HEK293 (cell line): Measurements from ENCODE around the gene SLC41A1.

Experiments used
- CTCF ChIA-PET: fragments of 350-600 bp; formaldehyde crosslinking; extraction: SDS; loops from one replicate; lab custom pipeline; 2021; ENCODE audit warnings: antibody characterized with exemption; lab: Yijun Ruan, JAX
- POLR2A ChIA-PET: fragments of 300-600 bp; formaldehyde crosslinking; extraction: SDS; loops from one replicate; lab custom pipeline; 2020; ENCODE audit warnings: antibody characterized with exemption, inconsistent platforms; lab: Yijun Ruan, JAX
- H3K27ac ChIP-seq: fragments of 200-500 bp; sonication (Bioruptor generic); 2 replicates; pipeline ENCODE4 v1.5.1; 2014; ENCODE audit warnings: low read depth, low read length, control low read depth, inconsistent platforms; ENCODE audit errors: extremely low read depth
- H3K36me3 ChIP-seq, 2 experiments: fragments of 200-500 bp in 1 of 2; sonication (Bioruptor generic) in 1 of 2; 1 replicate in 1 of 2; 2 replicates in 1 of 2; pipeline ENCODE4 v1.5.1; 2014 to 2017; ENCODE audit warnings: inconsistent platforms in 2 of 2, low read length in 2 of 2; ENCODE audit not compliant: control insufficient read depth in 2 of 2, insufficient read depth in 1 of 2
- H3K4me1 ChIP-seq: fragments of 200-500 bp; sonication (Bioruptor generic); 2 replicates; pipeline ENCODE4 v1.5.1; 2014; ENCODE audit warnings: mild to moderate bottlenecking, low read length, inconsistent platforms; ENCODE audit not compliant: control insufficient read depth, insufficient read depth
- H3K4me3 ChIP-seq: 2 replicates; pipeline ENCODE4 v1.5.1; 2011; ENCODE audit warnings: low read depth, mild to moderate bottlenecking, control low read depth, low read length, moderate library complexity
- H3K9me3 ChIP-seq: fragments of 200-500 bp; sonication (Bioruptor generic); 2 replicates; pipeline ENCODE4 v1.5.1; 2014; ENCODE audit warnings: low read depth, low read length, inconsistent platforms; ENCODE audit not compliant: control insufficient read depth, insufficient read depth
- IKZF3 ChIP-seq: fragments of 450-650 bp; IDR thresholded peaks from 2 replicates; pipeline ENCODE4 v1.5.0; 2018; ENCODE audit warnings: missing biosample characterization, mild to moderate bottlenecking, missing genetic modification characterization, moderate library complexity
- KLF1 ChIP-seq: fragments of 450-650 bp; formaldehyde crosslinking; IDR thresholded peaks from 2 replicates; pipeline ENCODE4 v1.5.1; 2016; ENCODE audit warnings: missing biosample characterization, missing genetic modification characterization
- KLF7 ChIP-seq: fragments of 450-650 bp; formaldehyde crosslinking; IDR thresholded peaks from 2 replicates; pipeline ENCODE4 v1.5.1; 2016; ENCODE audit warnings: missing biosample characterization, missing genetic modification characterization, borderline replicate concordance
- ZBTB6 ChIP-seq: fragments of 450-650 bp; formaldehyde crosslinking; IDR thresholded peaks from 2 replicates; pipeline ENCODE4 v1.5.1; 2017; ENCODE audit warnings: missing biosample characterization, missing genetic modification characterization
- ZBTB7A ChIP-seq: fragments of 450-650 bp; formaldehyde crosslinking; IDR thresholded peaks from 2 replicates; pipeline ENCODE4 v1.5.1; 2016; ENCODE audit warnings: low read depth, missing biosample characterization, missing genetic modification characterization
- ZBTB8A ChIP-seq: fragments of 450-650 bp; formaldehyde crosslinking; IDR thresholded peaks from 2 replicates; pipeline ENCODE4 v1.5.1; 2016; ENCODE audit warnings: missing biosample characterization, missing genetic modification characterization
- ZNF138 ChIP-seq: fragments of 450-650 bp; formaldehyde crosslinking; IDR thresholded peaks from 2 replicates; pipeline ENCODE4 v1.5.1; 2016; ENCODE audit warnings: missing biosample characterization, missing genetic modification characterization, borderline replicate concordance
- ZNF184 ChIP-seq: fragments of 450-650 bp; IDR thresholded peaks from 2 replicates; pipeline ENCODE4 v1.5.1; 2018; ENCODE audit warnings: missing biosample characterization, mild to moderate bottlenecking, missing genetic modification characterization
- ZNF221 ChIP-seq: fragments of 450-650 bp; formaldehyde crosslinking; IDR thresholded peaks from 2 replicates; pipeline ENCODE4 v1.5.1; 2017; ENCODE audit warnings: missing biosample characterization, missing genetic modification characterization, borderline replicate concordance
- ZNF423 ChIP-seq: fragments of 450-650 bp; formaldehyde crosslinking; IDR thresholded peaks from 2 replicates; pipeline ENCODE4 v1.5.1; 2016; ENCODE audit warnings: missing biosample characterization, missing genetic modification characterization
- ZNF518A ChIP-seq: fragments of 450-650 bp; formaldehyde crosslinking; conservative IDR thresholded peaks from 2 replicates; pipeline ENCODE4 v1.5.1; 2016; ENCODE audit warnings: low read depth, missing biosample characterization, missing genetic modification characterization
- ZNF549 ChIP-seq: fragments of 450-650 bp; IDR thresholded peaks from 2 replicates; pipeline ENCODE4 v1.5.1; 2018; ENCODE audit warnings: missing biosample characterization, missing genetic modification characterization, mild to moderate bottlenecking, inconsistent platforms, moderate library complexity
- ZNF580 ChIP-seq: fragments of 450-650 bp; formaldehyde crosslinking; IDR thresholded peaks from 2 replicates; pipeline ENCODE4 v1.5.1; 2016; ENCODE audit warnings: missing biosample characterization, missing genetic modification characterization
- ZNF596 ChIP-seq: fragments of 450-650 bp; IDR thresholded peaks from 2 replicates; pipeline ENCODE4 v1.5.0; 2018; ENCODE audit warnings: missing biosample characterization, mild to moderate bottlenecking, missing genetic modification characterization, moderate library complexity
- ZNF707 ChIP-seq: fragments of 450-650 bp; formaldehyde crosslinking; IDR thresholded peaks from 2 replicates; pipeline ENCODE4 v1.5.1; 2016; ENCODE audit warnings: missing biosample characterization, missing genetic modification characterization
- TF ChIP-seq, protein P1 (sequence below): fragments of 450-650 bp; formaldehyde crosslinking; IDR thresholded peaks from 2 replicates; pipeline ENCODE4 v1.5.1; 2016; ENCODE audit warnings: missing biosample characterization, missing genetic modification characterization, low read depth

Gene SLC41A1

DNA sequence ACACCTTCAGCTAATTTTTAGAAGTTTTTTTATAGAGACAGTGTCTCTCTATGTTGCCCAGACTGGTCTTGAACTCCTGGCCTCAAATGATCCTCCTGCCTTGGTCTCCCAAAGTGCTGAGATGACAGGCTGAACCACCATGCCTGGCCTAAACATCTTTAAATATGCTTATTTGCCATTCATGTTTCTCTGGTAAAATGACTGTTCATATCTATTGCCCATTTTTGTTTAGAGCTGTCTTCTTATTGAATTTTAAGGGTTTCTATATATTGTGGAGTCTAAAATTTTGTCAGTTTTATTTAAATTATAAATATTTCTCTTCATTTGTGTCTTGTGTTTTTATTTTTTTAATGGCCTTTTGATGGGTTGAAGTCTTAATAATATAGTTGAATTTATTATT is 40.0 kb upstream of the SLC41A1 start:
- no peak overlapping the region for H3K27ac ChIP-seq
- ChIA-PET POLR2A (no interaction called here), CTCF (interaction anchor here (0.6 to 0.9 kb wide), 2 partner anchors 69 to 795 kb away, joined by 3 read pairs; no protein-coding TSS in a partner anchor)
- H3K36me3 ChIP-seq = no peaks in the 10 kb centered on the region
- no peak for TF ChIP-seq ZNF596 (tag by site-specific recombination)
- no peak for TF ChIP-seq ZNF707
- no peak for TF ChIP-seq ZNF184 (tag by site-specific recombination)
- no peak for TF ChIP-seq KLF7 (tag by site-specific recombination)
- no peak for TF ChIP-seq ZNF580 (tag by site-specific recombination)
- no peak for TF ChIP-seq ZBTB8A (tag by site-specific recombination)
- no peak for TF ChIP-seq ZBTB6 (tag by site-specific recombination)
- no peak for TF ChIP-seq ZNF518A (tag by site-specific recombination)
- no peak for TF ChIP-seq ZNF549 (tag by site-specific recombination)
- no peak for TF ChIP-seq ZNF221 (tag by site-specific recombination)
- TF ChIP-seq IKZF3 (tag by site-specific recombination) = no peak
- TF ChIP-seq KLF1 (tag by site-specific recombination) = no peak
- TF ChIP-seq, all 188 proteins: peak for 0
- no peaks in the 10 kb centered on the region for H3K4me1 ChIP-seq
- H3K4me3 ChIP-seq = no peak overlapping the region
- no peaks in the 10 kb centered on the region for H3K9me3 ChIP-seq

GRCh38 chr1:205851993-205852392 is 39.0 kb upstream of the SLC41A1 start:
- no peaks in the 10 kb centered on the region for H3K4me1 ChIP-seq
- ChIA-PET CTCF (no interaction called here), POLR2A (no interaction called here)
- no peaks in the 10 kb centered on the region for H3K36me3 ChIP-seq
- H3K4me3 ChIP-seq = no peak overlapping the region
- H3K27ac ChIP-seq = no peak overlapping the region
- H3K9me3 ChIP-seq = no peaks in the 10 kb centered on the region
- no peak for TF ChIP-seq ZBTB7A (tag by site-specific recombination)
- TF ChIP-seq, protein P1, sequence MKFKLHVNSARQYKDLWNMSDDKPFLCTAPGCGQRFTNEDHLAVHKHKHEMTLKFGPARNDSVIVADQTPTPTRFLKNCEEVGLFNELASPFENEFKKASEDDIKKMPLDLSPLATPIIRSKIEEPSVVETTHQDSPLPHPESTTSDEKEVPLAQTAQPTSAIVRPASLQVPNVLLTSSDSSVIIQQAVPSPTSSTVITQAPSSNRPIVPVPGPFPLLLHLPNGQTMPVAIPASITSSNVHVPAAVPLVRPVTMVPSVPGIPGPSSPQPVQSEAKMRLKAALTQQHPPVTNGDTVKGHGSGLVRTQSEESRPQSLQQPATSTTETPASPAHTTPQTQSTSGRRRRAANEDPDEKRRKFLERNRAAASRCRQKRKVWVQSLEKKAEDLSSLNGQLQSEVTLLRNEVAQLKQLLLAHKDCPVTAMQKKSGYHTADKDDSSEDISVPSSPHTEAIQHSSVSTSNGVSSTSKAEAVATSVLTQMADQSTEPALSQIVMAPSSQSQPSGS (tag by site-specific recombination) = peak; percentile 37; the same call in 1 of the 2 replicates
- TF ChIP-seq ZNF138 (tag by site-specific recombination) = no peak
- TF ChIP-seq ZNF423 = no peak
